Placental epithelial cell (primary cell): ENCODE data around the gene OR52D1. TPM values are rescaled to one million over a fixed set of nuclear protein-coding genes. Genes with fewer than 3 reads are reported as not detected.

ENCODE experiments used
- total RNA-seq: library from RNA; depleted of rRNA; stranded (reverse); fragments of >200 nt; gene quantifications from 2 replicates; pipeline ENCODE4 v1.2.3, GENCODE V29; 2012

The OR52D1 gene
- total RNA-seq = not detected in 2 replicates

GRCh38 chr11:5488385-5488784 lies at the start of gene OR52D1:
Gene OR52D1, plus strand, starts transcription at chr11:5488685. Its CDS starts 22 bp downstream, at chr11:5488707.

DNA sequence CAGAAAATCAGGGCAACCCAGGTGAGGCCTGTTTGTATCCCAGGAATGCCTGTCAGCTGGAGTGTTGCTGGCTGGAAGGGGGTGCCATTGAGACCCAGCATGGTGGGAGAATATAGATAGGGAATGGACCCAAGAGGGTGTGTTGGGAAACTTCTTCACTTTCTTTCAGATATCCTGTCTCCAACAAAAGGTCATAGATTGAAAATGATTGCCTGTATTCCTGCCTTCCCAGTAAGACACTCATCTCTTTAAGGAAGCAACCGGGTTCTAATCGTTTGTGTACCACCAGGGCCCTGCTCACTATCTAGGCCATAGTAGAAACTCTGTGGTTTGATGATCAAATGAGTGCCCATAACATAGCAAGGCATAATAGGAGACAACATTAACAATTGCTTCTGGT lies 47.1 kb upstream of the OR52D1 start, which contains the start of gene OR51I1:
TSS of gene OR51I1 (minus strand) at position 101 of the 400 bp plus-strand sequence. CDS start at position 101, 0 bp downstream.

GRCh38 chr11:5449023-5449422 lies 39.5 kb upstream of the OR52D1 start, which contains the start of gene OR51I2:
Gene OR51I2, plus strand, starts transcription at chr11:5449323. Its CDS starts 4,166 bp downstream, at chr11:5453489.

DNA sequence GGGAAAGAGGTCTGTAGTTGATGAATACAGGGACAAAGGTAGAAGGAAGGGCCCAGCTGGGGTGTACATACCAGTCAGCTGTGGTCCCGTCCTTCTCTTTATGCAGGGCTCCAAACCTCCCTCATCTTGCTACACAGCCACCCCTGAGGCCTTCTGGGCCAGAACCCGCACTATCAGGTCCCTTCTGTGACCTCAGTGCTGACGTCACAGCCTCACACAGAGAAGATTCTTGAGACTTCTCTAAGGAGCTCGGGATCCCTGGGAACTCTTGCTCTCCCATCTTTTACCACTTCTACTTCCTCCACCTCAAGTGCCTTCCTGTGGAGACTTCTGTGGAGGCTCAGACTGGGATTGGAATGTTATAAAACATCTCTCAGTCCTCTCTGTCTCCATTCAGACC lies 21.3 kb downstream of the OR52D1 start, which contains the start of gene UBQLN3:
TSS of gene UBQLN3 (minus strand) at position 155 of the 400 bp plus-strand sequence. CDS start 399 bp downstream, outside the sequence.

GRCh38 chr11:5516599-5516998 lies 28.1 kb downstream of the OR52D1 start, which contains the start of gene UBQLNL:
Gene UBQLNL, minus strand, starts transcription at chr11:5516699. Its CDS starts 258 bp downstream, at chr11:5516441.

Other genes with a start within 250 kb of the OR52D1 start
- not detected in 2 replicates for gene HBG1, start 238.8 kb upstream of the OR52D1 start, total RNA-seq
- not detected in 2 replicates for gene HBG2, start 233.9 kb upstream of the OR52D1 start, total RNA-seq
- gene HBE1, start 218.7 kb upstream of the OR52D1 start, total RNA-seq = 0.39 TPM in 1 of 2 replicates, not detected in the other
- gene OR51B4, start 186.7 kb upstream of the OR52D1 start, total RNA-seq = not detected in 2 replicates
- not detected in 2 replicates for gene OR51B2, start 164.4 kb upstream of the OR52D1 start, total RNA-seq
- gene OR51B5, start 145.2 kb upstream of the OR52D1 start, total RNA-seq = 0.22 TPM in 1 of 2 replicates, not detected in the other
- not detected in 2 replicates for gene OR51B6, start 137.2 kb upstream of the OR52D1 start, total RNA-seq
- gene OR51M1, start 104.9 kb upstream of the OR52D1 start, total RNA-seq = not detected in 2 replicates
- not detected in 2 replicates for gene OR51Q1, start 66.6 kb upstream of the OR52D1 start, total RNA-seq
- not detected in 2 replicates for gene OR51I1, start 47.2 kb upstream of the OR52D1 start, total RNA-seq
- gene OR51I2, start 39.4 kb upstream of the OR52D1 start, total RNA-seq = not detected in 2 replicates
- under 0.01 TPM in 1 of 2 replicates, not detected in the other for gene UBQLN3, start 21.3 kb downstream of the OR52D1 start, total RNA-seq
- gene UBQLNL, start 28.0 kb downstream of the OR52D1 start, total RNA-seq = 0.22 and 0.39 TPM in 2 replicates
- gene OR52H1, start 59.9 kb downstream of the OR52D1 start, total RNA-seq = 0.76 and 0.79 TPM in 2 replicates
- gene OR52B6, start 92.2 kb downstream of the OR52D1 start, total RNA-seq = not detected in 2 replicates
- 26.7 and 70.5 TPM in 2 replicates for gene TRIM6, start 108.0 kb downstream of the OR52D1 start, total RNA-seq
- 9.4 and 11.0 TPM in 2 replicates for gene TRIM34, start 136.3 kb downstream of the OR52D1 start, total RNA-seq
- 29.4 and 35.1 TPM in 2 replicates for gene TRIM5, start 196.4 kb downstream of the OR52D1 start, total RNA-seq
- gene TRIM22, start 201.1 kb downstream of the OR52D1 start, total RNA-seq = 5.9 and 10.8 TPM in 2 replicates
- not detected in 2 replicates for gene OR56B1, start 247.8 kb downstream of the OR52D1 start, total RNA-seq